HepG2 (cell line): ENCODE results near the gene SCGB2B2. TPM values are rescaled to one million over a fixed set of nuclear protein-coding genes. Genes with fewer than 3 reads are reported as not detected.

Experiments used
- ATAC-seq: fragments of 200-7000 bp; cut with Tn5 transposase; 3 replicates; pipeline ENCODE4 v1.9.1; 2020; ENCODE audit warnings: mild to moderate bottlenecking, moderate library complexity
- BruUV-seq: library from RNA; stranded (reverse); fragments of 400-500 nt; replicated peaks from 2 replicates; lab custom pipeline; 2021; lab: Mats Ljungman, UMichigan
- CTCF ChIA-PET: fragments of 300-600 bp; formaldehyde crosslinking; extraction: SDS; loops from one replicate; lab custom pipeline; 2021; ENCODE audit warnings: low total read pairs, inconsistent platforms, low intra/inter-chr PET ratio; lab: Yijun Ruan, JAX
- POLR2A ChIA-PET: fragments of 350-600 bp; sonication (Branson Sonifier 250); formaldehyde crosslinking; loops from one replicate; lab custom pipeline; 2020; ENCODE audit warnings: antibody characterized with exemption, inconsistent platforms; lab: Yijun Ruan, JAX
- DNase-seq: peaks from one replicate; pipeline ENCODE4 v3.0.0-alpha.2; 2015; ENCODE audit warnings: low spot score
- FAIRE-seq: peaks from 3 replicates; lab custom pipeline; 2011; peaks lifted over from hg19 to GRCh38; lab: Jason Lieb, UNC
- H2AFZ ChIP-seq: one replicate; pipeline ENCODE4 v1.6.1; 2011; ENCODE audit warnings: low read length, inconsistent platforms
- H3K27ac ChIP-seq: fragments of 300-600 bp; 3 replicates; pipeline ENCODE4 v1.8.0; 2011; ENCODE audit warnings: mixed run types, mild to moderate bottlenecking, mixed read lengths, low read length, inconsistent platforms; ENCODE audit not compliant: insufficient read depth; ENCODE audit errors: extremely low read length
- H3K27me3 ChIP-seq, 2 experiments: fragments of 200-600 bp in 1 of 2; 2 replicates in 1 of 2; 3 replicates in 1 of 2; pipeline versions ENCODE4 v1.6.0 to v1.8.0; 2011; ENCODE audit warnings: low read length in 2 of 2, mild to moderate bottlenecking in 2 of 2, moderate library complexity in 2 of 2, inconsistent platforms in 1 of 2; ENCODE audit not compliant: insufficient read depth in 2 of 2, control insufficient read depth in 1 of 2
- H3K36me3 ChIP-seq, 2 experiments: fragments of 200-600 bp in 1 of 2; replicated peaks in 1 of 2; 2 replicates in 1 of 2; 3 replicates in 1 of 2; pipeline versions ENCODE4 v1.5.1 to v1.8.0; 2011; ENCODE audit warnings: low read length in 2 of 2, inconsistent platforms in 1 of 2; ENCODE audit not compliant: insufficient read depth in 2 of 2, control insufficient read depth in 1 of 2
- H3K4me1 ChIP-seq: 2 replicates; pipeline ENCODE4 v1.5.1; 2012; ENCODE audit warnings: low read length, inconsistent platforms; ENCODE audit not compliant: insufficient read depth
- H3K4me2 ChIP-seq: 2 replicates; pipeline ENCODE4 v1.6.0; 2011; ENCODE audit warnings: low read depth, low read length, inconsistent platforms
- H3K4me3 ChIP-seq, 3 experiments: fragments of 200-600 bp in 1 of 3; sonication (generic), shearing (Covaris generic) in 1 of 3; replicated peaks in 1 of 3; 2 replicates each; pipeline ENCODE4 v1.5.1; 2011 to 2016; ENCODE audit warnings: low read length in 3 of 3, inconsistent platforms in 2 of 3, low read depth in 2 of 3, mild to moderate bottlenecking in 2 of 3, control low read depth in 1 of 3, mixed read lengths in 1 of 3; ENCODE audit not compliant: insufficient read depth in 1 of 3
- H3K79me2 ChIP-seq: one replicate; pipeline ENCODE4 v1.6.1; 2011; ENCODE audit warnings: low read length, inconsistent platforms; ENCODE audit not compliant: insufficient read depth
- H3K9ac ChIP-seq: 2 replicates; pipeline ENCODE4 v1.6.0; 2011; ENCODE audit warnings: mild to moderate bottlenecking, low read depth, low read length, inconsistent platforms; ENCODE audit not compliant: insufficient read depth
- H3K9me3 ChIP-seq: 2 replicates; pipeline ENCODE4 v1.5.1; 2012; ENCODE audit warnings: mild to moderate bottlenecking, low read length
- H4K20me1 ChIP-seq: 2 replicates; pipeline ENCODE4 v1.6.0; 2011; ENCODE audit warnings: inconsistent platforms, mild to moderate bottlenecking, low read length, moderate library complexity; ENCODE audit not compliant: insufficient read depth
- EEA1 ChIP-seq: sonication (generic); formaldehyde crosslinking; IDR thresholded peaks from 2 replicates; pipeline ENCODE4 v1.5.1; 2020; ENCODE audit warnings: mild to moderate bottlenecking, missing genetic modification reagents, borderline replicate concordance
- IRX3 ChIP-seq: sonication (generic); formaldehyde crosslinking; IDR thresholded peaks from 2 replicates; pipeline ENCODE4 v1.8.1; 2023; ENCODE audit warnings: mild to moderate bottlenecking, low read depth, missing genetic modification reagents, borderline replicate concordance
- RNF219 ChIP-seq: sonication (generic); formaldehyde crosslinking; IDR thresholded peaks from 2 replicates; pipeline ENCODE4 v1.5.0; 2020; ENCODE audit warnings: mild to moderate bottlenecking, missing genetic modification reagents
- TCF7L2 ChIP-seq: IDR thresholded peaks from 2 replicates; pipeline ENCODE4 v1.6.1; 2011; ENCODE audit warnings: mild to moderate bottlenecking, low read depth, low read length, moderate library complexity
- ZFX ChIP-seq: sonication (generic); formaldehyde crosslinking; IDR thresholded peaks from 2 replicates; pipeline ENCODE4 v1.4.0; 2020; ENCODE audit warnings: mild to moderate bottlenecking, low read depth, missing genetic modification reagents, moderate library complexity
- ZNF263 ChIP-seq: sonication (generic); formaldehyde crosslinking; IDR thresholded peaks from 2 replicates; pipeline ENCODE4 v1.4.0; 2020; ENCODE audit warnings: missing genetic modification reagents
- ZNF512 ChIP-seq: sonication (generic); formaldehyde crosslinking; IDR thresholded peaks from 2 replicates; pipeline ENCODE4 v1.4.0; 2020; ENCODE audit warnings: mild to moderate bottlenecking, missing genetic modification reagents
- ZNF687 ChIP-seq: sonication (generic); formaldehyde crosslinking; IDR thresholded peaks from 2 replicates; pipeline ENCODE4 v1.5.1; 2020; ENCODE audit warnings: mild to moderate bottlenecking, missing genetic modification reagents, moderate library complexity
- WGBS: methylation state at CpG from one replicate; pipeline ENCODE4 v1.1.6; 2017; ENCODE audit warnings: low lambda C conversion rate; 5-methylcytosine and 5-hydroxymethylcytosine counted together
- in situ Hi-C: cut with HindIII; loops from 2 replicates; pipeline ENCODE4 v1.10.0; 2017; ENCODE audit warnings: low pct_unique_long_range_greater_than_20kb; ENCODE audit not compliant: extremely low pct_ligation_motif_present
- intact Hi-C: fragments of 100-400 bp; cut with micrococcal nuclease; formaldehyde crosslinking; loops from one replicate; pipeline ENCODE4 v1.10.0; 2022; ENCODE audit not compliant: unreplicated experiment
- polyA plus RNA-seq, 8 experiments: library from polyadenylated mRNA; depleted of rRNA in 3 of 8; stranded (reverse) in 7 of 8; unstranded in 1 of 8; fragments of >200 nt; fragmentation: Illumina TruSeq in 4 of 8; extraction: Trizol in 4 of 8; gene quantifications; 2 replicates each; pipeline versions ENCODE4 v1.2.1 to v1.2.3, GENCODE V29; 2011 to 2016; ENCODE audit warnings: low read depth in 4 of 8, missing spikeins in 1 of 8, mixed read lengths in 1 of 8; ENCODE audit not compliant: insufficient read depth in 1 of 8
- total RNA-seq, 5 experiments: library from RNA; depleted of rRNA; stranded (reverse); fragments of >200 nt; fragmentation: Illumina TruSeq; extraction: Trizol; gene quantifications; 2 replicates each; pipeline ENCODE4 v1.2.3, GENCODE V29; 2016; ENCODE audit warnings: low read depth in 1 of 5
- TF ChIP-seq, protein P1 (sequence below): sonication (generic); formaldehyde crosslinking; IDR thresholded peaks from 2 replicates; pipeline ENCODE4 v1.8.0; 2022; ENCODE audit warnings: missing genetic modification reagents, mild to moderate bottlenecking, borderline replicate concordance

The SCGB2B2 gene
- total and polyA plus RNA-seq, 2 of the 13 experiments (the other 11 are each of a cell fraction or from before 2014, with no cell fraction given) = 0.03 TPM; not detected in 1

DNA sequence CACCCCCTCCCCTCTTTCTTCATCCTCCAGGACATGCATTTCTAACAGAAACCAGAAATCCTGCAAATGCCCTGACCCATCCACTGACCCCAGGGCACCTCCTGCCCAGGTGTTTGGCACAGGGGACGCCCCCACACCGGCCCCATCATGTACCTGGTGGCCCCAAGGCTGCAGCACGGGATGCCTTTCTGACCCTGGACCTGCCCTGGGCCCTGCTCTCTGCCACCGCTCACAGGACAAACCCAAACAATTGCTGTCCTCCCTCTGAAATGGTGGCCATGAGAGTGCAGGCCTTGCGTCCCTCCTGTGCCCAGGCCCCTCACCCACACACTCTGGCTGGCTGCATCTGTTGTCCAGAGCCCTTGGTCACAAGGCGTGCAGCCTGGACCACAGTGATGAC lies 12.1 kb downstream of the SCGB2B2 start (continued):
- TF ChIP-seq ZNF512 (CRISPR knock-in tag) (no peak), EEA1 (CRISPR knock-in tag) (no peak), IRX3 (no peak)

DNA sequence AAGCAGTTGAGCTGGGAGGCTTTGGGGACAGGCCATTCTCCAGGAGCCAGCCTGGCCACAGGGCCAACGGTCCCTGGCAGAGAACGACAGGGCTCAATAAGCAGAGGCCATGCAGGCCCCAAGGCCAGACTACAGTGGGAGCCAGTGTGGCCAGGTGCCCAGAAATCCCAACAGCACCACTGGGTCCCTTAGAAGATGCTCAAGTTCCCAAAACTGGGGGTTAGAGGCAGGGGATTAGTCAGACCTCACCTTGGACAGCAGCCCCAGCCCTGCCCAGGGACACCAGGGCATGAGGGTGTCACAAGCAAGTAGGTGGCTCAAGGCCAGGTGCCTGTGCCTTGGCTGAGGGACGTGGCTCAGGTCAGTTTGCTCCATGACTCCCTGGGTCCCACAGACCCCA lies 12.8 kb downstream of the SCGB2B2 start:
- POLR2A ChIA-PET = interaction anchor here (1.3 kb wide), 1 partner anchor 9 kb away, joined by 3 read pairs; no protein-coding TSS in a partner anchor
- CTCF ChIA-PET = interaction anchor here (1.9 kb wide), 1 partner anchor 25 kb away, joined by 8 read pairs; no protein-coding TSS in a partner anchor
- no peak overlapping the region for H2AFZ ChIP-seq
- no peak overlapping the region; a peak in 1 of 6 replicates for H3K4me3 ChIP-seq
- H3K27ac ChIP-seq = no peak overlapping the region
- WGBS = 0% methylated on average over 2 of the region's 3 CpGs
- no peaks in the 10 kb centered on the region for H3K36me3 ChIP-seq
- FAIRE-seq (no peak), DNase-seq (no peak), ATAC-seq (peak; percentile 49)
- no TSS peak for BruUV-seq
- no peaks in the 10 kb centered on the region for H3K9me3 ChIP-seq
- H3K79me2 ChIP-seq = no peaks in the 10 kb centered on the region
- intact Hi-C loops (no loop called here), in situ Hi-C loops (no loop called here)
- peak overlapping the region; percentile 43 for H3K4me2 ChIP-seq
- H3K4me1 ChIP-seq = peaks cover 36% of the 10 kb centered on the region
- H3K27me3 ChIP-seq = no peaks in the 10 kb centered on the region; a peak in 2 of 5 replicates
- no peaks in the 10 kb centered on the region for H4K20me1 ChIP-seq
- H3K9ac ChIP-seq = no peak overlapping the region
- TF ChIP-seq TCF7L2 (no peak), ZNF263 (CRISPR knock-in tag) (no peak), ZNF687 (CRISPR knock-in tag) (peak; percentile 22; the same call in 1 of the 2 replicates), ZFX (CRISPR knock-in tag) (0 out of 2 replicates have a peak, but pooled peaks have one; percentile 23), RNF219 (CRISPR knock-in tag) (no peak)
- TF ChIP-seq, protein P1, sequence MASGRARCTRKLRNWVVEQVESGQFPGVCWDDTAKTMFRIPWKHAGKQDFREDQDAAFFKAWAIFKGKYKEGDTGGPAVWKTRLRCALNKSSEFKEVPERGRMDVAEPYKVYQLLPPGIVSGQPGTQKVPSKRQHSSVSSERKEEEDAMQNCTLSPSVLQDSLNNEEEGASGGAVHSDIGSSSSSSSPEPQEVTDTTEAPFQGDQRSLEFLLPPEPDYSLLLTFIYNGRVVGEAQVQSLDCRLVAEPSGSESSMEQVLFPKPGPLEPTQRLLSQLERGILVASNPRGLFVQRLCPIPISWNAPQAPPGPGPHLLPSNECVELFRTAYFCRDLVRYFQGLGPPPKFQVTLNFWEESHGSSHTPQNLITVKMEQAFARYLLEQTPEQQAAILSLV (CRISPR knock-in tag) = no peak
